GM18526 (cell line): Measurements from ENCODE around the gene MGLL.

Experiments
- POLR2A ChIP-seq: IDR thresholded peaks from 3 replicates; pipeline ENCODE4 v1.6.1; 2011; ENCODE audit not compliant: insufficient read length; ENCODE audit errors: extremely low read depth

Gene MGLL

DNA sequence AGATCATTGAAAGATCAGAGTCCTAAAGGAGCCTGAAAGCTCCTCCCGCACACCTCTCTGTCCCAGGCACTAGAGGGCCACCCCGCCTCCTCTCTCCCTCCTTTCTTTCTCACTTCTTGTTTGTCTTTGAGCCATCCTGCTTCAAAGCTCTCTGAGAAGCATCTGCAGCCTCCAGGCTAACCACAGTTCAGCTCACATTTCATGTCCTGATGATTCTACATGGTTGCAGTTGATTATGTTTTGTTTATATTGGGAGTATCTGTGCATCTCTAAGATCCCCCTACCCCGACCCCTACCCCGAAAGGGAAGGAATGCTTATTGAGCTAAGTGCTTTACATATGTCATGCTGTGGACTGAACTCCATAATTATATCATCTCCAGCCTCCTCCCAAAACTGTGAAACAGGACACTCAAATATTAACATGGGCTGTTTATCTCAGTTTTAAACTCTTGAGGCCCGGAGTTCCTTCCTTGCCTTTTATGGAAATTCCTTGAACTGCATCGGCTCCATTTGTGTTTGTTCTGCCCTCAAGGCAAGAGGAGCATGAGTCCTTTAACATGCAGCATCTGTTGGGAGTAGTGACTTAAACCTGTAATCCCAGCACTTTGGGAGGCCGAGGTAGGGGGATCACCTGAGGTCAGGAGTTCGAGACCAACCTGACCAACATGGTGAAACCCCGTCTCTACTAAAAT lies 30.9 kb downstream of the MGLL start:
- no peak for TF ChIP-seq POLR2A

- no peak for TF ChIP-seq POLR2A
Measured at GRCh38 chr3:127790882-127791183, 31.5 kb downstream of the MGLL start.

DNA sequence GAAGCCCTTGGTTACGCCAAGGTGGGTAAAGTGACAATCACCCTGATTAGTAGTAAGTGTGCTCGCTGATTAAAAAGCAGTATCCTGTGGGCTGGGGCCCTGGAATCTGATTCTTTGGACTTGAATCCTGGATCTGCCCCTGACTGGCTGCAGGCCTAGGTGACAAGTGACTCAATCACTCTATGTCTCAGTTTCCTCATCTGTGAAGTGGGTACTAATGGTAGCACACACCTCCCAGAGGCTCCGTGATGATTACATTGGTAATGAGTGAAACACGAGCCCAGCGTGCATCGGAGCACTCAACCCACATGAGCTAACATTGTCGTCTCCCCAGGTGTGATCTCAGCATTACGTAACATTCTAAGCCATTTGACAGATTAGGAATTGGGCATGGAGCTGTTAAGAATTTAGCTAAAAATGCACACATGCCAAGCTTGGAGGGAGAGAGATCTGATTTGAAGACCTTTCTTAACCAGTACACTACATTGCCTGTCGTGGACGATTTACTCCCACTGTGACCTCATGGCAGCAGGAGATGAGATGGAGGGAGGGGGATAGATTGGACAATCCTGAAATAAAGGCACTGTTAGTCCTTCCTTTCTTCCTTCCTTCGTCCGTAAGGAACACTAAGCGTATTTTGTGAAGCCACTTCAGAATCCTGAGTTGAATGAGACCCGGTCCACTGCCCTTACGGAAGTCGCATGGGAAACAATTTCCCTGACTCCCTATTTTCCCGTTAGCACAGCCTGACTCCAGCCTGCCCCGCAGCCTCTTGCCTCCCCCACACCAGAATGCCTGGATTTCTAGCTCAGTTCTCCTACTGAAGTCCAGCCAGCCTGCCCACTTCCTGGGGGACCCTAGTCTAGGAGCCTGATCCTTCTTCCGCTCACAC lies 32.1 kb downstream of the MGLL start:
- TF ChIP-seq POLR2A: no peak

DNA sequence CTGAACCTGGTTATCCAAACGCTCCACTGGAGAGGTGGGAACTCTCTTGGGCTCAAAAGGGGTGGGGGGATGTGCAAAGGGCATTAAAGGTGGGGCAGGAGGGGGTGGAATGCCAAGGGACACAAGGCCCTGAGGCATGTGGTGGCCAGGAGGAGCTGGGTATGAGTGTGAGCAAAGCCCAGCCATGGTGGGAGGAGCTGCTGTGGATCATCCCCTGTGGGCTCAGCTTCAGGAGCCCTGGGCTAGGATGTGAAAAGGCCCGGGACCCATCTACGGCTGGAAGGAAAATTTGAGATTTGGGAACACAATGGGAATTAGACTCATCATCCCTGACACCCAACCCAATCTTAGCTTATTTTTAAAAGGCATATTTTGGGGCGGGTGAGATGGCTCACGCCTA lies 33.3 kb downstream of the MGLL start:
- TF ChIP-seq POLR2A: no peak

GRCh38 chr3:127788451-127788909 lies 33.8 kb downstream of the MGLL start:
- TF ChIP-seq POLR2A: no peak

- TF ChIP-seq POLR2A: no peak
Measured at GRCh38 chr3:127787571-127788365, 34.5 kb downstream of the MGLL start.

GRCh38 chr3:127787071-127787490 lies 35.2 kb downstream of the MGLL start:
- TF ChIP-seq POLR2A: no peak

GRCh38 chr3:127786353-127787070 lies 35.8 kb downstream of the MGLL start:
- TF ChIP-seq POLR2A: no peak

- TF ChIP-seq POLR2A: no peak
Measured at GRCh38 chr3:127785711-127786265, 36.5 kb downstream of the MGLL start.

DNA sequence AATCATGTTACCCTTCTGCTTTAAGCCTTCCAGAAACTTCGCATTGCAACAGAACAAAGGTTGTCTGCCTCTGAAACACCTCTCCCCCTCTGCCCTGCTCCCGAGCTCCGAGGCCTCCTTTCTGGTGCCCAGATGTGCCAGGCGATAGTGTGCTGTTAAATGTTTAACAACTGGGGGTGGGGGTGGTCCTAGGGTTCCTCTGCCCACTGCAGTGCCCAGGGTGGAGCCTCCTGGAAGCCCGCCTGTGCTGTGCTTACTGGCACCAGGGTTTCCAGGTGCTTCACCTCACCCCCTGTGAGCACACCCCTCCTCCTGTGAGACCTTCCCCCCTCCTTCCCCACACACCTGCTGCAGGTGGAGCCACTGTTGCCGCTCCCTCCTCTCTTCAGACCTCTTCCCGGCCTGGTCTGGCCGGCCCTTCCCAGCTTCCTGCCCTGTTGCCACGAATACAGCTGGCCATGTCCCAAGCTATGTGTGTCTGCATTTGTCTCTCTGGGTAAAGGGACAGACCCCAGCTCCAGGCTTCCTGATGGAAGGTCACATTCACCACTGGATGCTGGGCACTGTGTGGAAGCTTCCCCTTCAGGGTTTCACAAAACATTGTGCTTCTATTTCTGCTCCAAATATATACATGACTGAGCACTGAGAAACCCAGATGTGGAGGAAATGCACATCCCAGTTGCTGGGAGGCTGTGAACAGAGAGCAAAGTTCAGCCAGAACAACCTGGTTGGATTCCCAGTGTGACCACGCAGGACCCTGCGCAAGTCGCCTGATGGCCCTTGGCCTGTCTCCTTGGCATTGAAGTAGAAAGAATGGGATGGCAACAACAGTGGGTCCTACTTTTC lies 37.2 kb downstream of the MGLL start:
- TF ChIP-seq POLR2A: no peak

DNA sequence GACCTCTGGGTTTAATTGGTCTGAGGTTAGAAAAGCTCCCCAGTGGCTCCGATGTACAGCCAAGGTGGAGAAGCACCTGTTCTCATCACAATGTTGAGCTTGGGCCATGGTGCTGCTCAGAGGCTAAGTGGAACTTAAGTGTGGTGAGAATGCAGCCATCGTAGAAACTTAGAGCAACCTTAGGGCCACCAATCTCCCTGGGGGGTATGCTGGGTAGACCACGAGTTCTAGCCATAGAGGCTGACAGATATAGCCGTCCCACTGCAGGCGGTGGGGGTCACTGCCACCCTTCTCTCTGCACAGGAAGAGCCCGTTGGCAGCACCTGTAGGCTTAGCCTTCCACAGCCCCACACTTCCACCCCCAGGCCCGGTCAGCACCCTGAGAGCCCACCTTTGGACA lies 38.0 kb downstream of the MGLL start:
- no peak for TF ChIP-seq POLR2A

DNA sequence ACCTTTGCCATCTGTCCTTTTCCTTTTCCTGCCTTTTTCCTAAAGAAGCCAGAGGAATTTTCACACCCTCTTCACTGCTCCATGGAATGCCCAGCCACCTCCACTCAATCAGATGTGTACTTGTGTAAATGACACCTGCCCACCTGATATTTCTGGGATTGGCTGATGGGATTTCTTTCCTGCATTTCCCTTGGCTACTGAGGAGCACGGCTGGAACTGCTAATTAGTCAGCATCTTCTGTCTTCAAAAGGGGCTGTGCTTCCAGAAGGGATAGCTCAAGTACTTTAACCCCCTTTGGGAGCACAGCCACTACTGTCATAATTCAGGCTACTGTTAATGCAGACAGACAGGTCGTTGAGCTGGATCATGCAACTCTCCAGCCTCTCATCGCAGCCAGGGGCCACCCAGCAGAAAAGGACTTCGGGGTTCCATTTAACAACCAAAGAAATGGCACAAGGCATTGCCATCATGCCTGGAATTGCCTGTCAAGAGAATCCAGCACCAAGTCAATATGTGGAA lies 38.6 kb downstream of the MGLL start:
- no peak for TF ChIP-seq POLR2A

- no peak for TF ChIP-seq POLR2A
Measured at GRCh38 chr3:127783166-127783565, 39.1 kb downstream of the MGLL start.
